Activated naive CD4-positive, alpha-beta T cell (primary cell): ENCODE measurements around the gene ADM2.

ENCODE experiments used
- DNase-seq, 4 experiments: peaks; one replicate each; lab custom pipeline; 2025; lab: John Stamatoyannopoulos, UW

The ADM2 gene

GRCh38 chr22:50445071-50445879, 36.1 kb upstream of the ADM2 start:
- no peak for DNase-seq

GRCh38 chr22:50445880-50446707, 35.2 kb upstream of the ADM2 start:
- DNase-seq: no peak

- no peak for DNase-seq
Measured at GRCh38 chr22:50446708-50447575, 34.4 kb upstream of the ADM2 start.

- DNase-seq: no peak
Measured at GRCh38 chr22:50447576-50448551, 33.5 kb upstream of the ADM2 start.

- no peak for DNase-seq
Measured at GRCh38 chr22:50452649-50453048, 28.7 kb upstream of the ADM2 start.

GRCh38 chr22:50454556-50455075, 26.7 kb upstream of the ADM2 start:
- DNase-seq: no peak

- no peak for DNase-seq
Measured at GRCh38 chr22:50455201-50455600, 26.1 kb upstream of the ADM2 start.

GRCh38 chr22:50456026-50456425, 25.3 kb upstream of the ADM2 start:
- DNase-seq: no peak

GRCh38 chr22:50456466-50457234, 24.7 kb upstream of the ADM2 start:
- peak in 1 of 4 experiments; percentile 12 for DNase-seq

GRCh38 chr22:50459016-50459415, 22.3 kb upstream of the ADM2 start:
- no peak for DNase-seq

- no peak for DNase-seq
Measured at GRCh38 chr22:50459496-50460140, 21.7 kb upstream of the ADM2 start.

GRCh38 chr22:50460938-50461337, 20.4 kb upstream of the ADM2 start:
- no peak for DNase-seq

GRCh38 chr22:50461536-50461935, 19.8 kb upstream of the ADM2 start:
- DNase-seq: no peak

- DNase-seq: no peak
Measured at GRCh38 chr22:50461979-50462540, 19.3 kb upstream of the ADM2 start.

- no peak for DNase-seq
Measured at GRCh38 chr22:50463188-50463900, 18.0 kb upstream of the ADM2 start.

- no peak for DNase-seq
Measured at GRCh38 chr22:50464451-50464850, 16.9 kb upstream of the ADM2 start.

GRCh38 chr22:50465066-50465930, 16.0 kb upstream of the ADM2 start:
- DNase-seq: no peak
